ENCODE measurements around the gene PPFIA3.
A peak's percentile ranks its signal among the peaks of the same experiment; 100 is the strongest.
"Not testable (repeated sequence)": the region's sequence is repeated elsewhere in the genome, so short reads cannot be mapped to it uniquely, and the experiment has no call there.

The PPFIA3 gene

DNA sequence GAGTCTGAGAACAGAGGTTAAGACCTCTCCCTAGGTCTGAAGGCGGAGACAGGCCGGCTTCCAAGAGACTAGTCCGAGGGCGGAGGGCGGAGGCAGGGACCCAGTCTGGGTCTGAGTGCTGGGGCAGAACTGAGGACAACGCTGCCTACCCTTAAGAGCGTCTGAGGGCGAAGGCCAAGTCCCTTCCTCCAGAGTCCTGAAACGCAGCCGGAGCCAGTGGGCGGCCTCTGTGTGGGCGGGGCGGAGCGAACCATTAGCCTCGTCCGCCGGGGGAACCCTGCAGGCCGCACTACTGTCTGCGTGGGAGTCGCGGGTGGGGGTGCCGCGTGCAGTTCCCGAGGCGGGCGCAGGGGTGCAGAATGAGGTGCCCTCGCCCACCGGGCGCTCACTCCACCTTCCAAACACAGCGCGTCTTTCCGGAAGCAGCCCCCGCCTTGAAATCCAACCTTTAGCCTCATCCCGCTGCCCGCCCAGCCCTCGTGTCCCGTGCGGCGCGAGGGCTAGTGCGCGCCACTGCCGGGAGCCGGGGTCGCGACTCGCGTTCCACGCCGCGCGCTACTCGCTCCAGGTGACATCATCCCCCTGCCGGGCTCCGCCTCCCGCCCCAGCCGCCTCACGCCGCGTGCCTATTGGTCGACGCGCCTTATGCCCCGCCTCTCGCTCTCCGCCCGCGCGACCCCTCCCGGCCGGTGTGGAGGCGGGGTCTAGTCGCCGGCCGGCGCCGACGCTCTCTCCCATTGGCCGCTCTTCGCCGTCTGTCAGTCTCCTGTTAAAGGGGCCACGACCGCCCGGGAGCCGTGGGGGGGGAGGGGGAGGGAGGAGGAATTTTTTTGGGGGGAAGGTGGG is 556 bp upstream of the PPFIA3 start, which contains the start of gene C19orf73:
C19orf73 (minus strand) TSS at position 579 of the 846 bp plus-strand sequence; CDS start at position 458, 121 bp downstream.
- DNase-seq, result peak; percentile 91 to 99 (median 97)
- intact Hi-C loops (cut with DNase I), result no loop called here

DNA sequence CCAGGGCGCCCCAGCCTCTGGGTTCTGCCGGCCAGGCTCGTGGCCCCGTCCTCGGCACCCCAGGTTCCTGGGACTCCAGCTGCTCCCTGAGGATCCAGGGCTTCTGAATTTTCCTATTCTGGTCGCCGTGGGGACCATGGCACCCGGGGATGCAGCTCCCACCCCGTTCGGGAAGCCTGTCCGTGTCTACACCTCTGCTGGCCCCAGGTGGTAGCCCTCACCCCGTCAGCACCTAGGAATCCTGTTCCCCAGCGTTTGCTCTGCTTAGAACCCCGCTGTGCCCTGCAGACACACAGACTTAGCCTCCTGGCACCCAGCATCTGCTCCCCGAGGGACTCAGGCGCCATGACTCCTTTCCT is 960 bp downstream of the PPFIA3 start:
- intact Hi-C loops (cut with DNase I), result no loop called here
- DNase-seq, result peak in 2 of 42 donors; percentile 8 to 15

DNA sequence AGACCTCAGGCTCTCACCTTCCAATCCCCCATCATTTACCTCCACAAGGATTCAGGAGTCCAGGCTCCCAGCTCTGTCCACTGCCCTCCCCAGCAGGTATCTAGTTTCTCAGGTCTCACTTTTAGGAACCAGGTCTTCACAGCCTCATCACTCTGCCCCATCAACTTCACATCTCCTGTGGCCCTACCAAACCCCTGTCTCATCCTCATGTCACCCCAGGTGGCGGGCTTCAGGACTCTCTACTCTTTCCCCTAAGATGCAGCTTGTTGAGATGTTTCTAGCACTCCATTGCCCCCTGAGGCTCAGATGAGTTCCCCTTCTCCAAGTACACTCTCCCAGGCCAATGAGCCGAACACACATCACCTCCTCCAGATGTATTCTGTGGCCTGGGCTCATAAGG is 1.5 kb downstream of the PPFIA3 start:
- DNase-seq, result no peak
- intact Hi-C loops (cut with DNase I), result no loop called here

DNA sequence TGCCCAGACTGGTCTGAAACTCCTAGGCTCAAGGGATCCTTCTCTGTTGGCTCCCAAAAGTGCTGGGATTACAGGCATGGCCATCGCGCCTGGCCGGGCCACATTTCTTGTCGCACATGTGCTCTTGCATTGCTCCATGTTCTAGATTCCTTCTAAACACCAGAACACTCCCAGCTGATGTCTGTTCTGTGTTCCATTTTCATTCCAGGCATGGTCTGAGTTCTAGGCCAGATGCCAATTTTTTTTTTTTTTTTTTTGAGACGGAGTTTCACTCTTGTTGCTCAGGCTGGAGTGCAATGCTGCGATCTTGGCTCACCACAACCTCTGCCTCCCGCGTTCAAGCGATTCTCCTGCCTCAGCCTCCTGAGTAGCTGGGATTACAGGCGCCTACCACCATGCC is 2.5 kb downstream of the PPFIA3 start:
- DNase-seq; intact Hi-C loops (cut with DNase I): not testable (repeated sequence)

DNA sequence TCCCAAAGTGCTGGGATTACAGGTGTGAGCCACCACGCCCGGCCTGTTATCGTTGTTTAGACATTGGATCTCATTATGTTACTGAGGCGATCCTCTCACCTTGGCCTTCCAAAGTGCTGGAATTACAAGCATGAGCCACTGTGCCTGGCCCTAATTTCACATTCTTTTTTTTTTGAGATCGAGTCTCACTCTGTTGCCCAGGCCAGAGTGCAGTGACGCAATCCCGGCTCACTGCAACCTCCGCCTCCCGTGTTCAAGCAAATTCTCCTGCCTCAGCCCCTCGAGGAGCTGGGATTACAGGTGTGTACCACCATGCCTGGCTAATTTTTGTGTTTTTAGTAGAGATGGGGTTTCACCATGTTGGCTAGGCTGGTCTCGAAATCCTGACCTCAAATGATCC is 3.9 kb downstream of the PPFIA3 start:
- intact Hi-C loops (cut with DNase I); DNase-seq: not testable (repeated sequence)

DNA sequence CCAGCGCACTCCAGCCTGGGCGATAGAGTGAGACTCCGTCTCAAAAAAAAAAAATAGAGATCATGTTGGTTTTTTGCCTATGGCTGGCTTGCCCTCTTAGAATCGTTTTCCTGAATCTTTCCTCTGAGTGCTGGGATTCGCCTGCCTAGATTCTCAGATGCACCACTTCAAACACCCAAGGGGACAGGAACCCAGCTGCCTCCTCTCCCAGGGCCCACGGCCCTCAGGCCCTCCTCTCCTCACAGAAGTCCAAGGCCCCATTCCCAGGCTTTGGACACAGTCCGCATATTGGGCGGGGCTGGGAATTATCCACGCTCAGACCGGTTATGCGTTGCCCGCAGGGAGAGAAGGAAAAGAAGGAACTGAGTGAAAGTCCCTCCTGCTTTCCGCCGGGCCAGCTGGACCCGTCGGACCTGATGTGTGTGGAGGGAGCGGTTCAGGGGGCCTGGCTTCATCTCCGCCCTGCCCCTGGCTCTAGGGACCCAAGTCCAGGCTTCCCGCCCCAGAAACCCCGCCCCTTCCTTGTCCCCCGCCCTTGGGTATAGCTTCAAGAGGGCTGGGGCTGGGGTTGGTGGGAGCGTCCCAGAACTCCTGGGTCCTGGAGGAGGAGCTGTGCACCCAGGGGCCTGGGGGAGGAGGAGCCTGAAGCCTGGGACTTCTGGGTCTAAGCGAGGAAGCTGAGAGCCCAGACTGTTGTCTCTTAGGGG is 5.8 kb downstream of the PPFIA3 start:
- no peak for DNase-seq
- intact Hi-C loops (cut with DNase I), result no loop called here

DNA sequence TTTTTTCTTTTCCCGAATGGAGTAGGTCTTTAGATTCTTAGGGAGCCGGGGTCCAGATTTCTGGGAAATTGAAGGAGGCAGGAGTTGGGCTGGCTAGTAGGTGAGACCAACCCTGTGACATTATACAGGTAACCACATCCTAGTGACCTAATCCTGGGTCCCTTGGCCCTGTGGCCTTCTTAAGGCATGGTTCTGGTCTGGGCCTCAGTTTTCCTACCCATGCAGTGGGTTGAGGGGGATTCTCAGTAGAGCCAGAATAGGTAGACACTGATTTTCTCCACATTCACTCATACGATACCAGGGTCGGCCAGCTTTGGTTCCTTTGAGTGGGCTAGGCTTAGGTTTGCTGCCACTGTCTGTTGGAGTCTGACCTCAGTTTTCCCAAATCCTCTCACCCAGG is 7.2 kb downstream of the PPFIA3 start:
- DNase-seq, result no peak
- intact Hi-C loops (cut with DNase I), result no loop called here

DNA sequence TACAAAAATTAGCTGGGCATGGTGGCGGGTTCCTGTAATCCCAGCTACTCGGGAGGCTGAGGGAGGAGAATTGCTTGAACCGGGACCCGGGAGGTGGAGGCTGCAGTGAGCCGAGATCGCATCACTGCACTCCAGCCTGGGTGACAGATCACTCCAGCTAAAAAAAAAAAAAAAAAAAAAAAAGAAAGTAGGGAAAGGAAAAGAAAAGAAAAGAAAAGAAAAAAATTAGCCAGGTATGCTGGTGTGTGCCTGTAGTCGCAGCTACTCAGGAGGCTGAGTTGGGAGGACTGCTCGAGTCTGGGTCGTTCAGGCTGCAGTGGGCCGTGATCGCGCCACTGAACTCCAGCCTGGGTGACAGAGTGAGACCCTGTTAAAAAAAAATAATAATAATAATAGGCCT is 7.9 kb downstream of the PPFIA3 start:
- DNase-seq; intact Hi-C loops (cut with DNase I): not testable (repeated sequence)

DNA sequence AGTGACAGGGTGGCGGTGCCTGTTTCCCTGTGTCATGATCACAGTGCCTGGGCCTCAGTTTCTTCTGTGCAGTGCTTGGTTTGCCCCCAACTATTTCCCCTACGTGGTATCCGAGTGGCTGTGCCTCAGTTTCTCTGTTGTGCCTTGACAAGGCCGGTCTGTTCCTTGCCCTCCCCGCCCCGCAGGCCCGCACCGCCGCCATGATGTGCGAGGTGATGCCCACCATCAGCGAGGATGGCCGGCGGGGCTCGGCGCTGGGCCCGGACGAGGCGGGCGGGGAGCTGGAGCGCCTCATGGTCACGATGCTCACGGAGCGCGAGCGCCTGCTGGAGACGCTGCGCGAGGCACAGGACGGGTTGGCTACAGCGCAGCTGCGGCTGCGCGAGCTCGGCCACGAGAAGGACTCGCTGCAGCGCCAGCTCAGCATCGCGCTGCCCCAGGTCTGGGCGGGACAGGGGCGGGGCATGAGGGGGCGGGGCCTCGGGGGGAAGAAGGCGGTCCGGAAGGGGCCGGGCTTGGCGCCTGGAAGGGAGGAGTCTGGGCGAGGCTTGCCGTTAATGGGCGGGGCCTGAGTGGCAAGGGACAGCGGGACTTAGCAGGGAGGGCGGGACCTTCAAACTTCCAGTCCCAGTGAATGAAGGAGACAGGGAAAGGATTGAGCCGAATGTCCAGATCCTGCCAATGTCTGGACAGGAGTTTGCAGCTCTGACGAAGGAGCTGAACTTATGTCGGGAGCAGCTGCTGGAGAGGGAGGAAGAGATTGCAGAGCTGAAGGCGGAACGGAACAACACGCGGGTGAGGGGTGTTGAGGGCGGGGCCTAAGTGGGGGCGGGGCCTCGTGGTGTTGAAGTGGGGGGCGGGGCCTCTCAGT is 8.6 kb downstream of the PPFIA3 start:
- DNase-seq, result peak; percentile 89 to 99 (median 97)
- intact Hi-C loops (cut with DNase I), result no loop called here

DNA sequence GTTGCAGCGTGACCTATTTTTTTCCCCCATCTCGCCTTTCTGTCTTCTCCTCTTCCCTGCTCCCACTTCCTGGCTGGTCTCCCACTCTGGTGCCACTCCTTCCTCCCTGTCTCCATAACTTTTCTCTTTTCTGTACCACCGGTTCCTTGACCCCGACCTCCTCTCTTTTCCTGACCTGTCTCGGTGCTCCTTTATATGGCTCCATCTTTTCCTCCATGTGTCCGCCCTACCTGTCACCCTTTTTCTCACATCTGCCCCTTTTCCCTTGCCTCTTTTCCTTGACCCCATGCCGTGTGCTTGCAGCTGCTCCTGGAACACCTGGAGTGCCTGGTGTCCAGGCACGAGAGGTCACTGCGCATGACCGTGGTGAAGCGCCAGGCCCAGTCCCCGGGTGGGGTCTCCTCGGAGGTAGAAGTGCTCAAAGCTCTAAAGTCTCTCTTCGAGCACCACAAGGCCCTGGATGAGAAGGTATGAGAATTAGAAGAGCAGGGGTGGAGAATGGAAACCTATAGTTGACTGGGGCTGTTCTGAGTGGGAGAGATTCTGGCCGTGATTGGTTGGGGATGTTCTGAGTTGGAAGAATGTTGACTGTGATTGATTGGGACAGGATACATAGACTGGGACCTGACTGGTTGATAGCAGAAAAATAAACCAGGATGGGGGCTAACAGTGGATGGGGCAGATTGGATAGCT is 9.3 kb downstream of the PPFIA3 start:
- intact Hi-C loops (cut with DNase I), result no loop called here
- no peak for DNase-seq

DNA sequence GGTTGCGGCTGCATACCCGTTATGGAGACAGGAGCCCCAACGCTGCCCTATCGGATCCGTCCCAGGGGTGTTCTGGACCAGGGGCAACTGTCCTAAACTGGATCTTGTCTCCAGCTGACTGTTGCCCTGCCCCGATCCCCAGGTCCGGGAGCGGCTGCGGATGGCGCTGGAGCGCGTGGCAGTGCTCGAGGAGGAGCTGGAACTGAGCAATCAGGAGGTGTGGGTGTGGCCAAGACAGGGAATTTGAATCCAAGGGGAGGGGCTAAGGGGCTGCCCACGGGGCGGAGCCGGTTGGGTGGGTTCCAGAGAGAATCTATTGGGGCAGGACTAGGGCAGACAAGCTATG is 9.9 kb downstream of the PPFIA3 start:
- no peak for DNase-seq
- intact Hi-C loops (cut with DNase I), result no loop called here

DNA sequence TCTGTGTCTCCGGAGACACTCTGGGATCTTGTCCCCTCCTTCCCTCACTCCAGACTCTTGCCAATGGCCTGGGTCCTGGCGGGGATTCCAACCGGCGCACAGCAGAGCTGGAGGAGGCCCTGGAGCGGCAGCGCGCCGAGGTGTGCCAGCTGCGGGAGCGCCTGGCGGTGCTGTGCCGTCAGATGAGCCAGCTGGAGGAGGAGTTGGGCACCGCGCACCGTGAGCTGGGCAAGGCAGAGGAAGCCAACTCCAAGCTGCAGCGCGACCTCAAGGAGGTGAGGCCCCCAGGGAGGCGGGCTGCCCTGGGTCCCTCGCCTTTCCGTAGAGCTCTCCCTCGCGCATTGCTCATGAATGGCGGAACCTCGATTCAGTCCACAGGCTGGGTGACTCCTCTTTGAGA is 11.0 kb downstream of the PPFIA3 start:
- DNase-seq, result no peak
- intact Hi-C loops (cut with DNase I), result no loop called here

DNA sequence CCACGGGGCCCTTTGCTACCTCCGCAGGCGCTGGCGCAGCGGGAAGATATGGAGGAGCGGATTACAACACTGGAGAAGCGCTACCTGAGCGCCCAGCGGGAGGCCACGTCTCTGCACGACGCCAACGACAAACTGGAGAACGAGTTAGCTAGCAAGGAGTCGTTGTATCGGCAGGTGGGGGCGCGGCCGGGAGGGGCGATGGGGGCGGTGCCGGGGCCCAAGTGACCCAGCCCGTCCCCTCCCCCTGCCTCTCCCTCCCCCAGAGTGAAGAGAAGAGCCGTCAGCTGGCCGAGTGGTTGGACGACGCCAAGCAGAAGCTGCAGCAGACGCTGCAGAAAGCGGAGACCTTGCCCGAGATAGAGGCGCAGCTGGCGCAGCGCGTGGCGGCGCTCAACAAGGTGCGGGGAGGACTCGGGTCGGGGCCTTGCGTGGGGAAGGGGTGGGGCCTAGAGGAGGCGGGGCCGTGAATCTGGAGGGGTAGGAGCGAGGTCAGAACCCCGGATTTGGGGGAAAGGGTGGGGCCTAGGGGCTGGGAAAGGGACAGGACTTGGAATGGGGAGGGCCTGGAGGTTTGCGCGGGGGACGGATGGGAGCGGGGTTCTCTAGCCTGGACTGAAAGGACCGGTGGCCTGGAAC is 13.7 kb downstream of the PPFIA3 start:
- intact Hi-C loops (cut with DNase I), result no loop called here
- DNase-seq, result peak in 1 of 42 donors; percentile 36

DNA sequence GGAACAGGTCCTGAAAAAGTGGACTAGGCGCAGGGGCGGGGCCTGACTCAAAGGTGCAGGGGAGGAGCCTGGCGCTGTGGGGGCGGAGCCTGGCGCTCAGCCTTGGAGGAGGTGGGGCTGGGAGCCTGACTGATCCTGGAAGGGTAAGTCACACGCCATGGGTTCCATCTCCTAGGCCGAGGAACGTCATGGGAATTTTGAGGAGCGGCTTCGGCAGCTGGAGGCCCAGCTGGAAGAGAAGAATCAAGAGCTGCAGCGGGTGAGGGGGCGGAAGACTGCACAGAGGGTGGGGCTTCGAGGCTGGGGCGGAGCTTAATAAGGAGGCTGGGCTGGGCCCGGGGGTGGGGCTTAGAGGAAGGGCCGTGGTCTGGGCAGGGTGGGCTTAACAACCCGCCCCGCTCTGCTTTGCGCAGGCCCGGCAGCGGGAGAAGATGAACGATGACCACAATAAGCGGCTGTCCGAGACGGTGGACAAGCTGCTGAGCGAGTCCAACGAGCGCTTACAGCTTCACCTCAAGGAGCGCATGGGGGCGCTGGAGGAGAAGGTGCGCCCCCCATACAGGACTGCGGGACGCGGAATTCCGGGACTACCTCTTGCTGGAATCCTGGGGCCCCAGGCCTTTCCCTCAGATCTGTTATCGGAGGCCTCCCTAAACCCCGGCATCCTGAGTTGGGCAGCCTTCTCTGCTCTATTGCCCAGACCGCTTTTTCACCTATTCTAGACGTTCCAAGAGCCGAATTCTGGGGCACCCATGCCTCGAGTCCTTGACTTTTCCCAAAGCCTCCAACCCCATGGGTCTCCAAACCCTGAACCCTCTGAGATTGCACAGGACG is 14.5 kb downstream of the PPFIA3 start:
- DNase-seq, result peak in 10 of 42 donors; percentile 25 to 64 (median 42)
- intact Hi-C loops (cut with DNase I), result no loop called here

DNA sequence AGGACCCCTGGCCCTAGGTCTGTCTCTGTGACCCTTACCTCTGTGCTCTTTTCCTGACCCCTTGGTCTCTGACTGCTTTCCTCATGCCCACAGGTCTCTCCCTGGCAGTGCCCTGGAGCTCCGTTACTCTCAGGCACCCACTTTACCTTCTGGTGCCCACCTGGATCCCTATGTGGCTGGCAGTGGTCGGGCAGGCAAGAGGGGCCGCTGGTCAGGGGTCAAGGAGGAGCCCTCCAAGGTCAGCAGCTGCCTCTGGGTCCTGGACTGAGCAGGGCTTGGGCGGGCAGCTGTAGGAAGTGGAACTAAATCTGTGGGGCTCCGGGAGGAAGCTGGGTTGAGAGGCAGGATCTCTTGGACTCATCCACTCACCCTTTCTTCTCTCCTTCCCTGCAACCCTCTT is 16.3 kb downstream of the PPFIA3 start:
- DNase-seq, result no peak
- intact Hi-C loops (cut with DNase I), result no loop called here

DNA sequence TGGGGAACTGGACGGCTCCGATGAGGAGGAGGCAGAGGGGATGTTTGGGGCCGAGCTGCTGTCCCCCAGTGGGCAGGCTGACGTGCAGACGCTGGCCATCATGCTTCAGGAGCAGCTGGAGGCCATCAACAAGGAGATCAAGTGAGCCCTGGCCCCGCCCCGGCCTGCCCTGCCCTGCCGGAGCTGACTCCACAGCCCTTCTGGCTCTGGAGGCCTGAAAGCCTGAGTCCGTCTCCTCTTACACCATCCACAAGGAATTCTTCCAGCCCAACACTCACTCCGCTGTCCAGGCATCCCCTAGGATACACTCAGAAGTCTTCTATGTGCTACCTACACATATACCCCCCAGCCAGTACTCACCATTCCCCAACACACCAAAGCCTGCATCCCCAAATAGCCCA is 17.4 kb downstream of the PPFIA3 start:
- intact Hi-C loops (cut with DNase I), result no loop called here
- no peak for DNase-seq

DNA sequence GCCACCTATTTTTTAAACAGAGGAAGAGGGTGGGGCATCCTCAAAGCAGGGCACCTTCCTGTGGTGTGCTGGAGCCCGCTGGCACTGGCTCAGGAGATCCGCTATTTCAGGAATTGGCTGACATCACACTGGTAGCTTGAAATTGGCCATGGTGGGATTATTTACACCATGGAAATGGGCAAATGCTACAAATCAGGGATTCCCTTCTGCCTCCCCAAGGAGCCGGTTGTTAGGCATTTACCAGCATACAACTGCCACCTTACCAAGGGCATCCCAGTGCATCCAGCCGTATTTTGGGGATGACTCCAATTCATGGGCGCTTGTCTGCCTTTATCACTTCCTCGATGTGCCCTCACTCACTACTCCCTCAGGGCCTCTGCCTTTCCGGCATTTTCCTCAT is 21.6 kb downstream of the PPFIA3 start:
- no peak for DNase-seq
- intact Hi-C loops (cut with DNase I), result no loop called here

DNA sequence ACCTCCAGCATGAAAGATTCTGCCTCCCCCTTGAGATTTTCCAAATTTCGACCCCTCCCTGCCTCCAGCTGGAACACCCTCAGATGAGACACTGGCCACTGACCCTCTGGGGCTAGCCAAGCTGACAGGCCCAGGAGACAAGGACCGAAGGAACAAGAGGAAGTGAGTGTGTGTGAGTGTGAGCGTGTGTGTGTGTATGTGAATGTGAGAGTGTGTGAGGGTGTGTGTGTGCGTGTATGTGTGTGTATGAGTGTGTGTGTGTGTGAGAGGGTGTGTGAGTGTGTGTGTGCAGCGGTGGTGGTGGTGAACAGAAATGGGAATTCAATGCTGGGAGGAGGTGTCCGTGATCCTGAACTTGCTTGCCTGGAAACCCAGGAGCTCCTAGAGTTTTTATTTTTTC is 22.0 kb downstream of the PPFIA3 start:
- no peak for DNase-seq
- intact Hi-C loops (cut with DNase I), result no loop called here

All from head of caudate nucleus (tissue), 42 donors.